ENCODE data around the gene MCOLN1.
"Not testable (repeated sequence)": the region's sequence is repeated elsewhere in the genome, so short reads cannot be mapped to it uniquely, and the experiment has no call there.

MCOLN1 gene

DNA sequence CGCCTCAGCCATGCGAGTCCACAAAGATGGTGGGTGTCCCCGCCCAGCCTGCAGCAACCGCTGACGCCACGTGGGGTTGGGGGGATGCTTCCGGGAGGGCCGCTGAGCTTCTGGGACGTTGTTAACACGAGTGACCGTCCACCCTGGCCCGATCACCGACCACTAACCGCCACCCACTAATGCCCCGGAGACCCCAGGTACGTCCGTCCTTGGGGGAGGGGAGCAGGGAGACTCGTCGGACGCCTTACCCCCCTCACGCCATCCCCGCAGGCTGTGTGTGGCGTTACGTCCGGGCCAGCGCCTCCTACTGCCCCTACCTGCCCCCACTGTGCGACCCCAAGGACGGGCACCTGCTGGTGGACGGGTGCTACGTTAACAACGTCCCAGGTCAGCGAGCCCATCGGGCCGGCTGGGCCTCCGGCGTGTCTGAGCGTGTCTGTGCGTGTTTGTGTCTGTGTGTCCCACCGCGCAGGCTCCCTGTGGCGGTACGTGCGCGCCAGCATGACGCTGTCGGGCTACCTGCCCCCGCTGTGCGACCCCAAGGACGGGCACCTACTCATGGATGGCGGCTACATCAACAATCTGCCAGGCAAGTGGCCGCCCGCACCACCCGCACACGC is 34.4 kb downstream of the MCOLN1 start:
- Histone ChIP-seq H3K4me1 (ENCODE audit: control insufficient read depth, insufficient read depth, low read length) (no peaks in the 10 kb centered on the region), H3K36me3 (ENCODE audit: control insufficient read depth, insufficient read depth, low read length) (peaks cover 42% of the 10 kb centered on the region), H3K9ac (ENCODE audit: low read length) (no peak overlapping the region), H3K27ac (ENCODE audit: low read depth, low read length) (no peak overlapping the region), H3K4me3 (ENCODE audit: low read length) (no peak overlapping the region), H3K27me3 (ENCODE audit: control insufficient read depth, insufficient read depth, low read length) (no peaks in the 10 kb centered on the region)

GRCh38 chr19:7558667-7559066 is 36.2 kb downstream of the MCOLN1 start:
- Histone ChIP-seq H3K4me3 (ENCODE audit: low read length) (no peak overlapping the region), H3K36me3 (ENCODE audit: control insufficient read depth, insufficient read depth, low read length) (peaks cover 38% of the 10 kb centered on the region), H3K27ac (ENCODE audit: low read depth, low read length) (no peak overlapping the region), H3K27me3 (ENCODE audit: control insufficient read depth, insufficient read depth, low read length) (no peaks in the 10 kb centered on the region), H3K4me1 (ENCODE audit: control insufficient read depth, insufficient read depth, low read length) (no peaks in the 10 kb centered on the region), H3K9ac (ENCODE audit: low read length) (no peak overlapping the region)

- H3K36me3 ChIP-seq (ENCODE audit: control insufficient read depth, insufficient read depth, low read length), result peaks cover 37% of the 10 kb centered on the region
These were observed 36.7 kb downstream of the MCOLN1 start for GRCh38 chr19:7559102-7559501.

GRCh38 chr19:7560255-7560654 is 37.8 kb downstream of the MCOLN1 start:
- H3K27me3 ChIP-seq (ENCODE audit: control insufficient read depth, insufficient read depth, low read length), result no peaks in the 10 kb centered on the region
- no peak overlapping the region for H3K27ac ChIP-seq (ENCODE audit: low read depth, low read length)
- no peaks in the 10 kb centered on the region for H3K4me1 ChIP-seq (ENCODE audit: control insufficient read depth, insufficient read depth, low read length)
- H3K36me3 ChIP-seq (ENCODE audit: control insufficient read depth, insufficient read depth, low read length), result peaks cover 35% of the 10 kb centered on the region
- H3K4me3 ChIP-seq (ENCODE audit: low read length), result no peak overlapping the region
- H3K9ac ChIP-seq (ENCODE audit: low read length), result no peak overlapping the region

More at GRCh38 chr19:7559102-7559501, 36.7 kb downstream of the MCOLN1 start:
- H3K4me3 ChIP-seq (ENCODE audit: low read length), result no peak overlapping the region
- no peak overlapping the region for H3K9ac ChIP-seq (ENCODE audit: low read length)
- H3K27me3 ChIP-seq (ENCODE audit: control insufficient read depth, insufficient read depth, low read length), result no peaks in the 10 kb centered on the region
- H3K27ac ChIP-seq (ENCODE audit: low read depth, low read length), result no peak overlapping the region
- H3K4me1 ChIP-seq (ENCODE audit: control insufficient read depth, insufficient read depth, low read length), result no peaks in the 10 kb centered on the region

DNA sequence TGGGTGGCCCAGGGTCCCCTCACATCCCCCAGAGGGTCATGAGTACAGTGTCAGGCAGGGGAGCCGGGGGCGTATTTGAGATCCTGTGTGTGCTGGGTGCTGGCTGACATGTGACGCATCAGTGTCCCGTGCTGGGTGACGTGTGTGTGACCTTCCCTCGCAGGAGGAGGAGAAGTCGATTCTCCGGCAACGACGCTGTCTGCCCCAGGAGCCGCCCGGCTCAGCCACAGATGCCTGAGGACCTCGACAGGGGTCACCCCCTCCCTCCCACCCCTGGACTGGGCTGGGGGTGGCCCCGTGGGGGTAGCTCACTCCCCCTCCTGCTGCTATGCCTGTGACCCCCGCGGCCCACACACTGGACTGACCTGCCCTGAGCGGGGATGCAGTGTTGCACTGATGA is 38.9 kb downstream of the MCOLN1 start:
- H3K4me1 ChIP-seq (ENCODE audit: control insufficient read depth, insufficient read depth, low read length), result no peaks in the 10 kb centered on the region
- peaks cover 32% of the 10 kb centered on the region for H3K36me3 ChIP-seq (ENCODE audit: control insufficient read depth, insufficient read depth, low read length)
- H3K27me3 ChIP-seq (ENCODE audit: control insufficient read depth, insufficient read depth, low read length), result no peaks in the 10 kb centered on the region
- no peak overlapping the region for H3K27ac ChIP-seq (ENCODE audit: low read depth, low read length)
- no peak overlapping the region for H3K9ac ChIP-seq (ENCODE audit: low read length)
- H3K4me3 ChIP-seq (ENCODE audit: low read length), result no peak overlapping the region

DNA sequence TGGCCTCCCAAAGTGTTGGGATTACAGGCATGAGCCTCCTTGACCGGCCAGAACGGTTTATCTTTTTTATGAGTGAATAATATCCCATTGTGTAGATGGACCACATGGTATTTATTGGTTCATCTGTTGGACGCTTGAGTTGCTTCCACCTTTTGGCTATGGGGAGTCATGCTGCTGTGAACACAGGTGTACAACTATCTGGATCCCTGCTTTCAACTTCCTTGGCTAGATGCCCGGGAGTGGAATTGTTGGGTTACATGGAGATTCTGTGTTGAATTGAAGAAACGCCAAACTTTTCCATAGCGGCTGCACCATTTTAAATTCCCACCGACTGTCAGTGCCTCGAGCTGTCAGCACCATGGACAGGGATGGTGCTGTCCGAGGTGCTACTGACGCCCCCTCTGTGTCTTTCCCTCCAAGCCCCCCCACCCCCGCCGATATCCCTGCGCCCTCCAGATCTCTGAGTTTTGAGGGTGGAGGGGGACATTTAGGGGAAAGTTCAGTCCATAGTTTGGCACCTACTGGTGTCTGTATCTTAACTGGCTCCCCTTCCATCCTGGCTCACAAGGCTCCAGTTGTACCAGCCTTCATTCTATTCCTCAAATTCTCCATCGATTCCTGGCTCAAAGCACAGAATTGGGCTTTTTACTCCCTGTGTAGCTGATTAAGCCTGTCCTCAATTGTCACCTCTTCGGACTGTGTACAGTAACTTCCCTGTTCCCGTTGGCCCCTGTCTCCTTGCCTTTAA is 40.4 kb downstream of the MCOLN1 start:
- no peak overlapping the region for H3K27ac ChIP-seq (ENCODE audit: low read depth, low read length)
- H3K4me1 ChIP-seq (ENCODE audit: control insufficient read depth, insufficient read depth, low read length), result no peaks in the 10 kb centered on the region
- no peak overlapping the region for H3K9ac ChIP-seq (ENCODE audit: low read length)
- H3K27me3 ChIP-seq (ENCODE audit: control insufficient read depth, insufficient read depth, low read length), result no peaks in the 10 kb centered on the region
- peaks cover 20% of the 10 kb centered on the region for H3K36me3 ChIP-seq (ENCODE audit: control insufficient read depth, insufficient read depth, low read length)
- H3K4me3 ChIP-seq (ENCODE audit: low read length), result no peak overlapping the region

GRCh38 chr19:7564866-7565265 is 42.4 kb downstream of the MCOLN1 start:
- no peaks in the 10 kb centered on the region for H3K4me1 ChIP-seq (ENCODE audit: control insufficient read depth, insufficient read depth, low read length)
- no peak overlapping the region for H3K27ac ChIP-seq (ENCODE audit: low read depth, low read length)
- H3K27me3 ChIP-seq (ENCODE audit: control insufficient read depth, insufficient read depth, low read length), result no peaks in the 10 kb centered on the region
- H3K4me3 ChIP-seq (ENCODE audit: low read length), result no peak overlapping the region
- peaks cover 9% of the 10 kb centered on the region for H3K36me3 ChIP-seq (ENCODE audit: control insufficient read depth, insufficient read depth, low read length)
- H3K9ac ChIP-seq (ENCODE audit: low read length), result no peak overlapping the region

- H3K4me3 ChIP-seq (ENCODE audit: low read length), result no peak overlapping the region
These were observed 42.9 kb downstream of the MCOLN1 start for GRCh38 chr19:7565332-7565731.

DNA sequence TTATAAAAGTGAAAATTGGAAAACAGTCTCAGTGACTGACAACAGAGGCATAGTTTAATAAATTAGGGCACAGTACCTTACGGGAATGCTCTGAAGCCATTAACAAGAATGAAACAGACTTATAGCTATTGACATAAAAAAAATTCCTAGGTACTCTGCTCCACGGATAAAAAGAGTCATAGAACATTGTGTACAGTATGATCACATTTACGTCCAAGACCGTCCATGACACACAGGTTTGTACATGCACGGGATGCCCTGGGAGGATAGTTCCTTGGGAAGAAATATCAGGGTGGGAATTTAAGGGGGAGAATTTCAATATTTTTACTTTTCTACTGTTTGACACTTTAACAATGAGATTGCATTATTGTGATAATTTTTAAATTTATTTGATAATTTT is 48.3 kb downstream of the MCOLN1 start:
- H3K27ac ChIP-seq (ENCODE audit: low read depth, low read length), result no peak overlapping the region
- no peaks in the 10 kb centered on the region for H3K36me3 ChIP-seq (ENCODE audit: control insufficient read depth, insufficient read depth, low read length)
- no peaks in the 10 kb centered on the region for H3K27me3 ChIP-seq (ENCODE audit: control insufficient read depth, insufficient read depth, low read length)
- no peak overlapping the region for H3K4me3 ChIP-seq (ENCODE audit: low read length)
- H3K4me1 ChIP-seq (ENCODE audit: control insufficient read depth, insufficient read depth, low read length), result no peaks in the 10 kb centered on the region
- no peak overlapping the region for H3K9ac ChIP-seq (ENCODE audit: low read length)

More at GRCh38 chr19:7565332-7565731, 42.9 kb downstream of the MCOLN1 start:
- Histone ChIP-seq H3K4me1 (ENCODE audit: control insufficient read depth, insufficient read depth, low read length) (no peaks in the 10 kb centered on the region), H3K36me3 (ENCODE audit: control insufficient read depth, insufficient read depth, low read length) (peaks cover 6% of the 10 kb centered on the region), H3K9ac (ENCODE audit: low read length) (no peak overlapping the region), H3K27me3 (ENCODE audit: control insufficient read depth, insufficient read depth, low read length) (no peaks in the 10 kb centered on the region), H3K27ac (ENCODE audit: low read depth, low read length) (no peak overlapping the region)

DNA sequence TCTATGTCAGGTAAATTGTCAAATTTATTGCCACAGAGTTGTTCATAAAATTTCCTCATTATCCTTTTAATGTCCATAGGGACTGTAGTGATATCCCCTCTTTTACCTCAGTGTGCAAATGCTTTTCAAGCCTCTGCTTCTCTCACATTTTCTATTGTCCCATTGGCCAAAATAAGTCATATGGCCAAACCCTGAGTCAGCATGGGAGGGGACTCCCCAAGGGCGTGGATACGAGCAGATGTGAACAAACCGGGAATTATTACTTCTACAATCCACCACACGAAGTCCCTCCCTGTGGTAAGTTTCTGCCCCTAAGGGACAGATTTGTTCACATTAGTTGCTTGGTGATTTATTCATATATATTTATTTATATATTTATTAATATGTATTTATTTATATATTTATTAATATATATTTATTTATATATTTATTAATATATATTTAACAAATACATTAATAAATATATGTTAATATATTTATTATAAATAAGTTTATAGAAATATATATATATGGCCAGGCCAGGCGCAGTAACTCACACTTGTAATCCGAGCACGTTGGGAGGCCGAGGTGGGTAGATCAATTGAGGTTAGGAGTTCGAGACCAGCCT is 53.1 kb downstream of the MCOLN1 start:
- Histone ChIP-seq H3K4me3 (ENCODE audit: low read length) (no peak overlapping the region), H3K9ac (ENCODE audit: low read length) (no peak overlapping the region), H3K36me3 (ENCODE audit: control insufficient read depth, insufficient read depth, low read length) (no peaks in the 10 kb centered on the region), H3K27me3 (ENCODE audit: control insufficient read depth, insufficient read depth, low read length) (no peaks in the 10 kb centered on the region), H3K27ac (ENCODE audit: low read depth, low read length) (no peak overlapping the region), H3K4me1 (ENCODE audit: control insufficient read depth, insufficient read depth, low read length) (no peaks in the 10 kb centered on the region)

- H3K4me3 ChIP-seq (ENCODE audit: low read length); H3K36me3 ChIP-seq (ENCODE audit: control insufficient read depth, insufficient read depth, low read length); H3K27ac ChIP-seq (ENCODE audit: low read depth, low read length); H3K9ac ChIP-seq (ENCODE audit: low read length); H3K4me1 ChIP-seq (ENCODE audit: control insufficient read depth, insufficient read depth, low read length); H3K27me3 ChIP-seq (ENCODE audit: control insufficient read depth, insufficient read depth, low read length): not testable (repeated sequence)
These were observed 55.0 kb downstream of the MCOLN1 start for GRCh38 chr19:7577422-7577821.

- no peaks in the 10 kb centered on the region for H3K36me3 ChIP-seq (ENCODE audit: control insufficient read depth, insufficient read depth, low read length)
- H3K9ac ChIP-seq (ENCODE audit: low read length), result no peak overlapping the region
These were observed 55.7 kb downstream of the MCOLN1 start for GRCh38 chr19:7578127-7578526.

More at GRCh38 chr19:7578127-7578526, 55.7 kb downstream of the MCOLN1 start:
- Histone ChIP-seq H3K27me3 (ENCODE audit: control insufficient read depth, insufficient read depth, low read length) (no peaks in the 10 kb centered on the region), H3K4me3 (ENCODE audit: low read length) (no peak overlapping the region), H3K27ac (ENCODE audit: low read depth, low read length) (no peak overlapping the region), H3K4me1 (ENCODE audit: control insufficient read depth, insufficient read depth, low read length) (no peaks in the 10 kb centered on the region)

Data from rectal smooth muscle tissue (tissue), 1 donor.